ENCODE measurements around the gene DIABLO. TPM values are rescaled to one million over a fixed set of nuclear protein-coding genes. Genes with fewer than 3 reads are reported as not detected.

DIABLO gene
- total RNA-seq, 1 donor from 2014 or later = 87.6 TPM

- Histone ChIP-seq H3K9ac (ENCODE audit: low read length) (no peak overlapping the region), H2AFZ (ENCODE audit: low read depth, low read length) (no peak overlapping the region), H3K9me3 (ENCODE audit: insufficient read depth, low read depth, low read length) (no peaks in the 10 kb centered on the region), H3K27me3 (ENCODE audit: insufficient read depth, low read length) (peaks cover 17% of the 10 kb centered on the region), H3K4me3 (ENCODE audit: insufficient read depth, low read depth, low read length) (no peak overlapping the region), H3K4me2 (ENCODE audit: low read length) (no peak overlapping the region), H4K20me1 (ENCODE audit: insufficient read depth, low read length) (peaks cover 43% of the 10 kb centered on the region), H3K79me2 (ENCODE audit: insufficient read depth, low read length) (no peaks in the 10 kb centered on the region), H3K36me3 (ENCODE audit: insufficient read depth, low read length) (peaks cover 33% of the 10 kb centered on the region), H3K27ac (ENCODE audit: low read depth, low read length) (no peak overlapping the region), H3K4me1 (ENCODE audit: insufficient read depth, low read length) (peaks cover 6% of the 10 kb centered on the region)
- Mint-ChIP-seq H3K27me3 (ENCODE audit: low read depth, unreplicated experiment) (peaks cover 9% of the 10 kb centered on the region), H3K36me3 (ENCODE audit: low read depth, unreplicated experiment) (peaks cover 12% of the 10 kb centered on the region), H3K4me1 (ENCODE audit: low read depth, unreplicated experiment) (no peaks in the 10 kb centered on the region), H3K27ac (ENCODE audit: unreplicated experiment) (no peak overlapping the region), H3K9me3 (ENCODE audit: unreplicated experiment) (no peaks in the 10 kb centered on the region), H3K4me3 (ENCODE audit: unreplicated experiment) (no peak overlapping the region)
- TF ChIP-seq CTCF (IDR thresholded peaks at IDR 0.05; ENCODE audit: insufficient read depth, low read depth, low read length) = no peak
- no peak for TF ChIP-seq EZH2 (IDR thresholded peaks at IDR 0.05; ENCODE audit: insufficient read depth, low read length)
- DNase-seq (ENCODE audit: low read depth) = no peak
- no peak for FAIRE-seq
Measured at GRCh38 chr12:122208073-122208820, 17.6 kb downstream of the DIABLO start.

- Mint-ChIP-seq H3K36me3 (ENCODE audit: low read depth, unreplicated experiment) (peaks cover 12% of the 10 kb centered on the region), H3K9me3 (ENCODE audit: unreplicated experiment) (no peaks in the 10 kb centered on the region)
- no peak for FAIRE-seq
Measured at GRCh38 chr12:122207391-122207790, 18.5 kb downstream of the DIABLO start.

More at GRCh38 chr12:122207391-122207790, 18.5 kb downstream of the DIABLO start:
- TF ChIP-seq CTCF (IDR thresholded peaks at IDR 0.05; ENCODE audit: insufficient read depth, low read depth, low read length) (no peak), EZH2 (IDR thresholded peaks at IDR 0.05; ENCODE audit: insufficient read depth, low read length) (no peak)
- no peak overlapping the region for H3K27ac Mint-ChIP-seq (ENCODE audit: unreplicated experiment)
- H3K4me3 Mint-ChIP-seq (ENCODE audit: unreplicated experiment) = no peak overlapping the region
- H3K9me3 ChIP-seq (ENCODE audit: insufficient read depth, low read depth, low read length) = no peaks in the 10 kb centered on the region
- no peak for DNase-seq (ENCODE audit: low read depth)
- no peaks in the 10 kb centered on the region for H3K79me2 ChIP-seq (ENCODE audit: insufficient read depth, low read length)
- H3K27me3 Mint-ChIP-seq (ENCODE audit: low read depth, unreplicated experiment) = peaks cover 13% of the 10 kb centered on the region
- no peaks in the 10 kb centered on the region for H3K4me1 Mint-ChIP-seq (ENCODE audit: low read depth, unreplicated experiment)
- H3K4me1 ChIP-seq (ENCODE audit: insufficient read depth, low read length) = peaks cover 6% of the 10 kb centered on the region
- peaks cover 39% of the 10 kb centered on the region for H4K20me1 ChIP-seq (ENCODE audit: insufficient read depth, low read length)
- no peak overlapping the region for H3K4me3 ChIP-seq (ENCODE audit: insufficient read depth, low read depth, low read length)
- H2AFZ ChIP-seq (ENCODE audit: low read depth, low read length) = no peak overlapping the region
- H3K27ac ChIP-seq (ENCODE audit: low read depth, low read length) = no peak overlapping the region
- H3K4me2 ChIP-seq (ENCODE audit: low read length) = no peak overlapping the region
- peaks cover 20% of the 10 kb centered on the region for H3K27me3 ChIP-seq (ENCODE audit: insufficient read depth, low read length)
- H3K9ac ChIP-seq (ENCODE audit: low read length) = no peak overlapping the region
- H3K36me3 ChIP-seq (ENCODE audit: insufficient read depth, low read length) = peaks cover 27% of the 10 kb centered on the region

Data from astrocyte (in vitro differentiated cells and primary cell).